Activated CD4-positive, alpha-beta T cell treated with anti-CD3 and anti-CD28 coated beads for 36 hours (primary cell): ENCODE data around the gene ZFPL1. TPM values are rescaled to one million over a fixed set of nuclear protein-coding genes. Genes with fewer than 3 reads are reported as not detected.

Experiments used
- ATAC-seq: fragments of 200-7000 bp; cut with Tn5 transposase; one replicate; pipeline ENCODE4 v1.10.0; 2021; ENCODE audit warnings: mild to moderate bottlenecking, moderate library complexity
- CTCF ChIA-PET: fragments of 350-600 bp; sonication (Branson Sonifier 250); formaldehyde crosslinking; loops from one replicate; lab custom pipeline; 2021; ENCODE audit warnings: antibody characterized with exemption; lab: Charles Lee
- POLR2A ChIA-PET: fragments of 350-600 bp; sonication (Branson Sonifier 250); formaldehyde crosslinking; loops from one replicate; lab custom pipeline; 2021; ENCODE audit warnings: antibody characterized with exemption, inconsistent platforms; lab: Charles Lee
- DNase-seq: peaks from one replicate; pipeline ENCODE4 v3.0.0-alpha.2; 2020
- H3K27ac Mint-ChIP-seq: one replicate; pipeline ENCODE4 v1.8.0; 2021; ENCODE audit warnings: mixed read lengths
- H3K27me3 Mint-ChIP-seq: one replicate; pipeline ENCODE4 v1.8.0; 2021; ENCODE audit warnings: mixed read lengths
- H3K36me3 Mint-ChIP-seq: one replicate; pipeline ENCODE4 v1.8.0; 2021; ENCODE audit warnings: low read depth, mixed read lengths
- H3K4me1 Mint-ChIP-seq: one replicate; pipeline ENCODE4 v1.8.0; 2021; ENCODE audit warnings: mixed read lengths
- H3K4me3 Mint-ChIP-seq: one replicate; pipeline ENCODE4 v1.8.0; 2021; ENCODE audit warnings: mild to moderate bottlenecking, moderate library complexity, mixed read lengths
- H3K9me3 Mint-ChIP-seq: one replicate; pipeline ENCODE4 v1.8.0; 2021; ENCODE audit warnings: low read depth, mixed read lengths
- intact Hi-C, 2 experiments: fragments of 100-400 bp; cut with DNase I in 1 of 2; cut with micrococcal nuclease in 1 of 2; formaldehyde crosslinking; loops; one replicate each; pipeline versions ENCODE4 v1.14.2 to v1.15.1; 2022 to 2024; cut with DNase I, micrococcal nuclease
- total RNA-seq, 2 experiments: library from RNA; stranded (reverse); gene quantifications; one replicate each; pipeline ENCODE4 v1.2.3, GENCODE V29; 2021

The ZFPL1 gene
- total RNA-seq, result 10 to 100 TPM; 24.2 to 31.8 TPM

- H3K27ac Mint-ChIP-seq, result peak within 1 kb of the TSS; percentile 98
- intact Hi-C loops, result loop anchor here (1.0 to 5.0 kb wide), 19 partner anchors 12 to 531 kb away; partner anchors contain the start of genes FAU (in 2 of the 2), MRPL49 (in 2 of the 2), SAC3D1 (in 2 of the 2) and SNX15 (in 2 of the 2)
- no peaks in the 10 kb centered on the region for H3K27me3 Mint-ChIP-seq
- ChIA-PET CTCF (interaction anchor here (0.5 to 1.4 kb wide), 4 partner anchors 10 to 93 kb away, joined by 3 to 5 read pairs (median 4); partner anchors contain the start of gene MRPL49), POLR2A (interaction anchor here (0.6 to 1.1 kb wide), 3 partner anchors 9 to 28 kb away, joined by 3 read pairs; partner anchors contain the start of gene TM7SF2)
- peaks cover 62% of the 10 kb centered on the region for H3K36me3 Mint-ChIP-seq
- peak; percentile 81 for ATAC-seq
- DNase-seq, result peak; percentile 97
- H3K9me3 Mint-ChIP-seq, result no peaks in the 10 kb centered on the region
- peak within 1 kb of the TSS; percentile 99 for H3K4me3 Mint-ChIP-seq
- H3K4me1 Mint-ChIP-seq, result peaks cover 41% of the 10 kb centered on the region
Observed at GRCh38 chr11:65083834-65084597, at the start of gene ZFPL1, which contains the start of gene CDCA5. ZFPL1 (plus strand) TSS chr11:65084222; CDS start chr11:65084699, 477 bp downstream. CDCA5 (minus strand) TSS chr11:65084040; CDS start chr11:65083978, 62 bp downstream.

- Mint-ChIP-seq H3K27me3 (no peaks in the 10 kb centered on the region), H3K4me3 (no peak overlapping the region), H3K27ac (no peak overlapping the region), H3K9me3 (no peaks in the 10 kb centered on the region), H3K36me3 (no peaks in the 10 kb centered on the region), H3K4me1 (no peaks in the 10 kb centered on the region)
- intact Hi-C loops, result no loop called here
- no peak for ATAC-seq
- no peak for DNase-seq
- POLR2A ChIA-PET, result interaction anchor here (0.6 kb wide), 1 partner anchor 79 kb away, joined by 3 read pairs; no protein-coding TSS in a partner anchor
- CTCF ChIA-PET, result no interaction called here
Observed at GRCh38 chr11:65034423-65034822, 49.6 kb upstream of the ZFPL1 start.

- POLR2A ChIA-PET, result no interaction called here
- H3K27me3 Mint-ChIP-seq, result no peaks in the 10 kb centered on the region
- DNase-seq, result no peak
- CTCF ChIA-PET, result no interaction called here
- ATAC-seq, result no peak
- H3K4me1 Mint-ChIP-seq, result peaks cover 1% of the 10 kb centered on the region
- no peak overlapping the region for H3K4me3 Mint-ChIP-seq
- no peak overlapping the region for H3K27ac Mint-ChIP-seq
- intact Hi-C loops, result no loop called here
- H3K36me3 Mint-ChIP-seq, result no peaks in the 10 kb centered on the region
- no peaks in the 10 kb centered on the region for H3K9me3 Mint-ChIP-seq
Observed at GRCh38 chr11:65035579-65035978, 48.4 kb upstream of the ZFPL1 start.

GRCh38 chr11:65036931-65037330 lies 47.1 kb upstream of the ZFPL1 start:
- ATAC-seq (no peak), DNase-seq (no peak)
- Mint-ChIP-seq H3K4me3 (no peak overlapping the region), H3K27ac (no peak overlapping the region), H3K36me3 (no peaks in the 10 kb centered on the region), H3K4me1 (peaks cover 5% of the 10 kb centered on the region), H3K9me3 (no peaks in the 10 kb centered on the region), H3K27me3 (no peaks in the 10 kb centered on the region)
- POLR2A ChIA-PET, result interaction anchor here (0.7 kb wide), 1 partner anchor 38 kb away, joined by 3 read pairs; no protein-coding TSS in a partner anchor
- intact Hi-C loops, result no loop called here
- CTCF ChIA-PET, result interaction anchor here (0.8 to 1.7 kb wide), 4 partner anchors 9 to 293 kb away, joined by 3 to 7 read pairs (median 4); partner anchors contain the start of gene SNX15

- ChIA-PET POLR2A (interaction anchor here (0.8 kb wide), 1 partner anchor 26 kb away, joined by 3 read pairs; no protein-coding TSS in a partner anchor), CTCF (interaction anchor here (0.9 to 1.4 kb wide), 3 partner anchors 11 to 59 kb away, joined by 3 to 6 read pairs (median 4); no protein-coding TSS in a partner anchor)
- Mint-ChIP-seq H3K4me1 (peaks cover 15% of the 10 kb centered on the region), H3K9me3 (no peaks in the 10 kb centered on the region), H3K27me3 (no peaks in the 10 kb centered on the region), H3K4me3 (peak overlapping the region; percentile 86), H3K36me3 (peaks cover 6% of the 10 kb centered on the region), H3K27ac (peak overlapping the region; percentile 95)
- intact Hi-C loops, result loop anchor here (1.0 to 5.0 kb wide), 8 partner anchors 13 to 724 kb away; partner anchors contain the start of genes SNX15 (in 2 of the 2), CDCA5 (in 1 of the 2), PPP2R5B (in 1 of the 2) and TIGD3 (in 1 of the 2)
- no peak for ATAC-seq
- DNase-seq, result no peak
Observed at GRCh38 chr11:65040520-65040846, 43.5 kb upstream of the ZFPL1 start.

- peak; percentile 96 for DNase-seq
- Mint-ChIP-seq H3K27me3 (no peaks in the 10 kb centered on the region), H3K4me1 (peaks cover 17% of the 10 kb centered on the region), H3K27ac (peak within 1 kb of the TSS; percentile 95), H3K9me3 (no peaks in the 10 kb centered on the region), H3K36me3 (peaks cover 6% of the 10 kb centered on the region), H3K4me3 (peak within 1 kb of the TSS; percentile 86)
- ChIA-PET CTCF (interaction anchor here (0.9 to 1.4 kb wide), 4 partner anchors 11 to 59 kb away, joined by 3 to 6 read pairs (median 4); no protein-coding TSS in a partner anchor), POLR2A (interaction anchor here (0.8 kb wide), 1 partner anchor 27 kb away, joined by 3 read pairs; no protein-coding TSS in a partner anchor)
- intact Hi-C loops, result loop anchor here (1.0 to 5.0 kb wide), 20 partner anchors 14 to 724 kb away; partner anchors contain the start of genes CDCA5 (in 2 of the 2), SNX15 (in 2 of the 2), ZFPL1 (in 2 of the 2) and ZNHIT2 (in 2 of the 2)
- peak; percentile 95 for ATAC-seq
Observed at GRCh38 chr11:65040847-65041622, 43.0 kb upstream of the ZFPL1 start, which contains the start of gene SAC3D1. SAC3D1 (plus strand) TSS chr11:65041210; CDS start chr11:65041293, 83 bp downstream.

GRCh38 chr11:65042891-65043290 lies 41.1 kb upstream of the ZFPL1 start:
- Mint-ChIP-seq H3K27me3 (no peaks in the 10 kb centered on the region), H3K4me3 (peak overlapping the region; percentile 86), H3K36me3 (peaks cover 6% of the 10 kb centered on the region), H3K4me1 (peaks cover 30% of the 10 kb centered on the region), H3K27ac (no peak overlapping the region), H3K9me3 (no peaks in the 10 kb centered on the region)
- ChIA-PET CTCF (no interaction called here), POLR2A (interaction anchor here (0.6 kb wide), 1 partner anchor 202 kb away, joined by 4 read pairs; no protein-coding TSS in a partner anchor)
- ATAC-seq (no peak), DNase-seq (no peak)
- intact Hi-C loops, result loop anchor here in 1 of 2 experiments (5.0 kb wide), 1 partner anchor 39 kb away; the partner anchor contains the start of genes CDCA5 and ZFPL1

GRCh38 chr11:65043881-65044501 lies 40.0 kb upstream of the ZFPL1 start:
- POLR2A ChIA-PET, result no interaction called here
- Mint-ChIP-seq H3K4me3 (no peak overlapping the region), H3K4me1 (peaks cover 34% of the 10 kb centered on the region), H3K27ac (no peak overlapping the region), H3K9me3 (no peaks in the 10 kb centered on the region), H3K36me3 (peaks cover 6% of the 10 kb centered on the region), H3K27me3 (no peaks in the 10 kb centered on the region)
- CTCF ChIA-PET, result no interaction called here
- intact Hi-C loops, result loop anchor here in 1 of 2 experiments (5.0 kb wide), 1 partner anchor 38 kb away; the partner anchor contains the start of genes CDCA5 and ZFPL1
- no peak for ATAC-seq
- DNase-seq, result no peak

- H3K27ac Mint-ChIP-seq, result no peak overlapping the region
- no peaks in the 10 kb centered on the region for H3K9me3 Mint-ChIP-seq
- H3K4me3 Mint-ChIP-seq, result no peak overlapping the region
- ChIA-PET CTCF (no interaction called here), POLR2A (no interaction called here)
- DNase-seq (no peak), ATAC-seq (no peak)
- H3K27me3 Mint-ChIP-seq, result no peaks in the 10 kb centered on the region
- H3K36me3 Mint-ChIP-seq, result peaks cover 6% of the 10 kb centered on the region
- intact Hi-C loops, result no loop called here
- H3K4me1 Mint-ChIP-seq, result peaks cover 34% of the 10 kb centered on the region
Observed at GRCh38 chr11:65045061-65045460, 39.0 kb upstream of the ZFPL1 start.

- H3K27ac Mint-ChIP-seq, result no peak overlapping the region
- peaks cover 32% of the 10 kb centered on the region for H3K4me1 Mint-ChIP-seq
- H3K9me3 Mint-ChIP-seq, result no peaks in the 10 kb centered on the region
- no peak overlapping the region for H3K4me3 Mint-ChIP-seq
- CTCF ChIA-PET, result interaction anchor here (0.9 kb wide), 1 partner anchor 270 kb away, joined by 3 read pairs; no protein-coding TSS in a partner anchor
- H3K36me3 Mint-ChIP-seq, result peaks cover 6% of the 10 kb centered on the region
- intact Hi-C loops, result no loop called here
- no peaks in the 10 kb centered on the region for H3K27me3 Mint-ChIP-seq
- POLR2A ChIA-PET, result interaction anchor here (0.5 kb wide), 1 partner anchor 12 kb away, joined by 4 read pairs; no protein-coding TSS in a partner anchor
- ATAC-seq, result no peak
- no peak for DNase-seq
Observed at GRCh38 chr11:65045728-65046127, 38.3 kb upstream of the ZFPL1 start.
